K562 (cell line): ENCODE measurements around the gene TENM4. TPM values are rescaled to one million over a fixed set of nuclear protein-coding genes. Genes with fewer than 3 reads are reported as not detected.

Experiments
- ATAC-seq: fragments of 200-7000 bp; cut with Tn5 transposase; 3 replicates; pipeline ENCODE4 v1.9.1; 2020; ENCODE audit warnings: moderate library complexity
- BruUV-seq: library from RNA; stranded (reverse); fragments of 400-500 nt; replicated peaks from 2 replicates; lab custom pipeline; 2021; lab: Mats Ljungman, UMichigan
- CTCF ChIA-PET: fragments of 300-600 bp; formaldehyde crosslinking; extraction: SDS; loops from one replicate; lab custom pipeline; 2021; ENCODE audit warnings: low intra/inter-chr PET ratio; lab: Yijun Ruan, JAX
- POLR2A ChIA-PET: fragments of 300-600, 350-650 bp; sonication (Branson Sonifier 250); formaldehyde crosslinking; extraction: SDS; loops from one replicate; lab custom pipeline; 2021; ENCODE audit warnings: antibody characterized with exemption, inconsistent platforms; lab: Yijun Ruan, JAX
- DNase-seq, 4 experiments: peaks; one replicate each; pipeline versions ENCODE4 v3.0.0 to v3.0.0-alpha.2; 2011 to 2018; ENCODE audit warnings: low spot score in 3 of 4, mixed read lengths in 3 of 4; ENCODE audit errors: extremely low read depth in 1 of 4
- FAIRE-seq: peaks from 2 replicates; lab custom pipeline; 2011; peaks lifted over from hg19 to GRCh38; lab: Jason Lieb, UNC
- H2AFZ ChIP-seq: 2 replicates; pipeline ENCODE4 v1.6.0; 2011; ENCODE audit warnings: low read depth, low read length, control low read depth, inconsistent platforms
- H3K27ac ChIP-seq: fragments of 200-600 bp; 3 replicates; pipeline ENCODE4 v1.8.0; 2011; ENCODE audit warnings: low read depth, mild to moderate bottlenecking, control low read depth, inconsistent platforms, low read length, moderate library complexity, mixed read lengths; ENCODE audit errors: extremely low read depth
- H3K27me3 ChIP-seq, 2 experiments: fragments of 300-600 bp in 1 of 2; 2 replicates in 1 of 2; 3 replicates in 1 of 2; pipeline versions ENCODE4 v1.6.0 to v1.8.0; 2011; ENCODE audit warnings: inconsistent platforms in 2 of 2, low read length in 2 of 2, mild to moderate bottlenecking in 1 of 2, mixed read lengths in 1 of 2, moderate library complexity in 1 of 2; ENCODE audit not compliant: control insufficient read depth in 2 of 2, insufficient read depth in 2 of 2
- H3K36me3 ChIP-seq: fragments of 300-600 bp; 3 replicates; pipeline ENCODE4 v1.8.0; 2011; ENCODE audit warnings: mild to moderate bottlenecking, low read length, inconsistent platforms; ENCODE audit not compliant: control insufficient read depth, insufficient read depth
- H3K4me1 ChIP-seq, 2 experiments: fragments of 200-600 bp in 1 of 2; replicated peaks in 1 of 2; 2 replicates in 1 of 2; 3 replicates in 1 of 2; pipeline versions ENCODE4 v1.5.1 to v1.8.0; 2011; ENCODE audit warnings: inconsistent platforms in 2 of 2, low read length in 2 of 2, mild to moderate bottlenecking in 1 of 2, mixed read lengths in 1 of 2, moderate library complexity in 1 of 2; ENCODE audit not compliant: control insufficient read depth in 2 of 2, insufficient read depth in 2 of 2
- H3K4me2 ChIP-seq: 2 replicates; pipeline ENCODE4 v1.6.1; 2011; ENCODE audit warnings: low read length, control low read depth, inconsistent platforms, mixed read lengths; ENCODE audit not compliant: insufficient read depth
- H3K4me3 ChIP-seq: fragments of 200-600 bp; sonication (generic), shearing (Covaris generic); 2 replicates; pipeline ENCODE4 v1.5.1; 2016; ENCODE audit warnings: control low read depth, inconsistent platforms
- H3K79me2 ChIP-seq: fragments of 200-600 bp; 3 replicates; pipeline ENCODE4 v1.8.0; 2011; ENCODE audit warnings: low read length, inconsistent platforms; ENCODE audit not compliant: control insufficient read depth, insufficient read depth
- H3K9ac ChIP-seq, 2 experiments: 2 replicates each; pipeline versions ENCODE4 v1.6.0 to v1.6.1; 2011; ENCODE audit warnings: low read depth in 2 of 2, low read length in 2 of 2, control low read depth in 1 of 2, inconsistent platforms in 1 of 2, mild to moderate bottlenecking in 1 of 2, mixed read lengths in 1 of 2; ENCODE audit not compliant: insufficient read depth in 1 of 2
- H3K9me1 ChIP-seq: one replicate; pipeline ENCODE4 v1.6.0; 2011; ENCODE audit warnings: inconsistent platforms, mild to moderate bottlenecking, low read length, moderate library complexity; ENCODE audit not compliant: control insufficient read depth, insufficient read depth
- H3K9me3 ChIP-seq: replicated peaks from 2 replicates; pipeline ENCODE4 v1.5.1; 2011; ENCODE audit warnings: low read depth, low read length, inconsistent platforms; ENCODE audit not compliant: control insufficient read depth, insufficient read depth
- H4K20me1 ChIP-seq: replicated peaks from 2 replicates; pipeline ENCODE4 v1.6.1; 2011; ENCODE audit warnings: low read length, inconsistent platforms, mixed read lengths; ENCODE audit not compliant: control insufficient read depth, insufficient read depth
- CBFA2T2 ChIP-seq: fragments of 450-650 bp; conservative IDR thresholded peaks from 2 replicates; pipeline ENCODE4 v1.6.1; 2017; ENCODE audit warnings: mild to moderate bottlenecking
- EZH2 ChIP-seq: IDR thresholded peaks from 2 replicates; pipeline ENCODE4 v1.6.1; 2012; ENCODE audit warnings: low read depth, mild to moderate bottlenecking, inconsistent platforms, low read length, borderline replicate concordance
- HNRNPUL1 ChIP-seq: fragments of 200-400 bp; formaldehyde crosslinking; IDR thresholded peaks from 2 replicates; pipeline ENCODE4 v1.6.1; 2017; ENCODE audit warnings: low read length
- MAFG ChIP-seq: fragments of 450-650 bp; conservative IDR thresholded peaks from 2 replicates; pipeline ENCODE4 v1.6.1; 2016; ENCODE audit warnings: missing genetic modification characterization, missing compliant biosample characterization
- MYNN ChIP-seq, 2 experiments: sonication (generic); formaldehyde crosslinking in 1 of 2; IDR thresholded peaks; 2 replicates each; pipeline versions ENCODE4 v1.5.0 to v1.6.1; 2016 to 2020; ENCODE audit warnings: antibody characterized with exemption in 1 of 2, missing genetic modification reagents in 1 of 2
- NCOA1 ChIP-seq: fragments of 450-650 bp; IDR thresholded peaks from 2 replicates; pipeline ENCODE4 v1.6.1; 2016; ENCODE audit warnings: low read depth
- PTBP1 ChIP-seq: fragments of 200-400 bp; formaldehyde crosslinking; IDR thresholded peaks from 2 replicates; pipeline ENCODE4 v1.6.1; 2017; ENCODE audit warnings: low read depth, low read length
- SMARCC2 ChIP-seq: fragments of 450-650 bp; IDR thresholded peaks from 2 replicates; pipeline ENCODE4 v1.6.1; 2017; ENCODE audit warnings: antibody characterized with exemption, moderate library complexity, mild to moderate bottlenecking, low read depth
- TARDBP ChIP-seq: fragments of 450-650 bp; IDR thresholded peaks from 2 replicates; pipeline ENCODE4 v1.6.1; 2016
- ZNF23 ChIP-seq: fragments of 250-450 bp; sonication (Bioruptor Pico); IDR thresholded peaks from 2 replicates; pipeline ENCODE4 v1.4.0; 2020; ENCODE audit warnings: mild to moderate bottlenecking
- WGBS: fragments of 100-300 bp; shearing (Covaris generic); methylation state at CpG from one replicate; pipeline ENCODE4 v1.1.6; 2016; ENCODE audit warnings: low coverage, mixed read lengths; ENCODE audit not compliant: insufficient coverage; ENCODE audit errors: missing lambda C conversion rate; 5-methylcytosine and 5-hydroxymethylcytosine counted together
- in situ Hi-C: fragments of 300-500 bp; cut with MboI; formaldehyde crosslinking; loops from 4 replicates; pipeline ENCODE4 v1.15.0; 2018; ENCODE audit warnings: inconsistent platforms, mixed read lengths
- intact Hi-C: fragments of 100-400 bp; cut with micrococcal nuclease; formaldehyde crosslinking; loops from 2 replicates; pipeline ENCODE4 v1.14.2; 2022
- polyA plus RNA-seq, 8 experiments: library from polyadenylated mRNA; depleted of rRNA in 4 of 8; stranded (reverse) in 5 of 8; unstranded in 3 of 8; fragments of >200 nt; fragmentation: Nextera tagmentation in 2 of 8; fragmentation: Illumina TruSeq in 1 of 8; extraction: Ambion mirVana in 2 of 8; extraction: Trizol in 1 of 8; gene quantifications; 2 replicates each; pipeline versions ENCODE4 v1.2.1 to v1.2.3, GENCODE V29; 2011 to 2014; ENCODE audit warnings: inconsistent platforms in 1 of 8, missing spikeins in 1 of 8
- total RNA-seq, 7 experiments: library from RNA; depleted of rRNA in 6 of 7; stranded (reverse); fragments of >200 nt in 6 of 7; fragmentation: Illumina TruSeq in 2 of 7; extraction: Trizol in 2 of 7; gene quantifications; 2 replicates each; pipeline versions ENCODE4 v1.2.1 to v1.2.3, GENCODE V29; 2011 to 2021; ENCODE audit warnings: low replicate concordance in 1 of 7
- TF ChIP-seq, protein P1 (sequence below): sonication (generic); formaldehyde crosslinking; IDR thresholded peaks from 2 replicates; pipeline ENCODE4 v1.8.0; 2022; ENCODE audit warnings: mild to moderate bottlenecking, missing genetic modification reagents, borderline replicate concordance
- TF ChIP-seq, protein P2 (sequence below): fragments of 450-650 bp; formaldehyde crosslinking; IDR thresholded peaks from 2 replicates; pipeline ENCODE4 v1.4.0; 2020; ENCODE audit warnings: mild to moderate bottlenecking, moderate library complexity

Gene TENM4
- total and polyA plus RNA-seq, 9 of the 15 experiments (the other 6 are each of a cell fraction or from before 2014, with no cell fraction given), result 0.16 TPM; not detected in 8

DNA sequence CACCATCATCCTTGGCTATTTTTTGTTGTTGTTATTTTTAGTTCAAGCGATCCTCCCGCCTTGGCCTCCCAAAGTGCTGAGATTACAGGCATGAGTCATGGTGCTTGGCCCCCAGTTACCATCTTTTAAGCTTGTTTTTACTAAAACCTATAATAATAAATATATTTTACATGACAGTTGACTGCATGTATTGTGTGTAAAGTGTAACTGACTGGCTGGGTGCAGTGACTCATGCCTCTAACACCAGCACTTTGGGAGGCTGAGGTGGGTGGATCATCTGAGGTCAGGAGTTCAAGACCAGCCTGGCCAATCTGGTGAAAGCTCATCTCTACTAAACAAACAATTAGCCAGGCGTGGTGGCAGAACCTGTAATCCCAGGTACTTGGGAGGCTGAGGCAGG is 386.2 kb downstream of the TENM4 start:
- no peak for FAIRE-seq
- 6% methylated on average over 3 of the region's 3 CpGs for WGBS

More for the DNA sequence above, 386.2 kb downstream of the TENM4 start:
- Histone ChIP-seq H2AFZ (no peak overlapping the region), H3K9me3 (no peaks in the 10 kb centered on the region), H3K27me3 (peaks cover 0 to under 1% of the 10 kb centered on the region in 2 experiments; a peak in 1 of 5 replicates), H3K4me1 (no peaks in the 10 kb centered on the region), H3K4me2 (no peak overlapping the region), H3K4me3 (no peak overlapping the region), H4K20me1 (no peaks in the 10 kb centered on the region), H3K9ac (no peak overlapping the region), H3K27ac (no peak overlapping the region), H3K36me3 (no peaks in the 10 kb centered on the region), H3K9me1 (no peaks in the 10 kb centered on the region), H3K79me2 (no peaks in the 10 kb centered on the region)
- ChIA-PET CTCF (no interaction called here), POLR2A (no interaction called here)
- intact Hi-C loops, result no loop called here
- in situ Hi-C loops, result no loop called here
- no peak for ATAC-seq
- BruUV-seq, result no TSS peak
- TF ChIP-seq EZH2 (no peak), ZNF23 (CRISPR knock-in tag) (no peak), HNRNPUL1 (no peak), MAFG (tag) (no peak), TARDBP (no peak), NCOA1 (no peak), SMARCC2 (no peak), PTBP1 (no peak), CBFA2T2 (no peak), MYNN (IDR thresholded peaks at IDR 0.05) (no peak), MYNN (CRISPR knock-in tag; IDR thresholded peaks at IDR 0.05) (no peak)
- TF ChIP-seq, protein P1, sequence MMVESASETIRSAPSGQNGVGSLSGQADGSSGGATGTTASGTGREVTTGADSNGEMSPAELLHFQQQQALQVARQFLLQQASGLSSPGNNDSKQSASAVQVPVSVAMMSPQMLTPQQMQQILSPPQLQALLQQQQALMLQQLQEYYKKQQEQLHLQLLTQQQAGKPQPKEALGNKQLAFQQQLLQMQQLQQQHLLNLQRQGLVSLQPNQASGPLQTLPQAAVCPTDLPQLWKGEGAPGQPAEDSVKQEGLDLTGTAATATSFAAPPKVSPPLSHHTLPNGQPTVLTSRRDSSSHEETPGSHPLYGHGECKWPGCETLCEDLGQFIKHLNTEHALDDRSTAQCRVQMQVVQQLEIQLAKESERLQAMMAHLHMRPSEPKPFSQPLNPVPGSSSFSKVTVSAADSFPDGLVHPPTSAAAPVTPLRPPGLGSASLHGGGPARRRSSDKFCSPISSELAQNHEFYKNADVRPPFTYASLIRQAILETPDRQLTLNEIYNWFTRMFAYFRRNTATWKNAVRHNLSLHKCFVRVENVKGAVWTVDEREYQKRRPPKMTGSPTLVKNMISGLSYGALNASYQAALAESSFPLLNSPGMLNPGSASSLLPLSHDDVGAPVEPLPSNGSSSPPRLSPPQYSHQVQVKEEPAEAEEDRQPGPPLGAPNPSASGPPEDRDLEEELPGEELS (CRISPR knock-in tag), result no peak
- TF ChIP-seq, protein P2, sequence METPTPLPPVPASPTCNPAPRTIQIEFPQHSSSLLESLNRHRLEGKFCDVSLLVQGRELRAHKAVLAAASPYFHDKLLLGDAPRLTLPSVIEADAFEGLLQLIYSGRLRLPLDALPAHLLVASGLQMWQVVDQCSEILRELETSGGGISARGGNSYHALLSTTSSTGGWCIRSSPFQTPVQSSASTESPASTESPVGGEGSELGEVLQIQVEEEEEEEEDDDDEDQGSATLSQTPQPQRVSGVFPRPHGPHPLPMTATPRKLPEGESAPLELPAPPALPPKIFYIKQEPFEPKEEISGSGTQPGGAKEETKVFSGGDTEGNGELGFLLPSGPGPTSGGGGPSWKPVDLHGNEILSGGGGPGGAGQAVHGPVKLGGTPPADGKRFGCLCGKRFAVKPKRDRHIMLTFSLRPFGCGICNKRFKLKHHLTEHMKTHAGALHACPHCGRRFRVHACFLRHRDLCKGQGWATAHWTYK (CRISPR knock-in tag), result no peak
- no peak for DNase-seq
